H1 (cell line): ENCODE measurements around the gene SLC5A2. TPM values are rescaled to one million over a fixed set of nuclear protein-coding genes. Genes with fewer than 3 reads are reported as not detected.
A peak's percentile ranks its signal among the peaks of the same experiment; 100 is the strongest.

Experiments used
- CTCF ChIA-PET: fragments of 300-600 bp; sonication (Branson Sonifier 250); formaldehyde crosslinking; loops from one replicate; lab custom pipeline; 2021; ENCODE audit not compliant: partially characterized antibody; lab: Charles Lee
- POLR2A ChIA-PET: fragments of 300-600 bp; sonication (Branson Sonifier 250); formaldehyde crosslinking; loops from one replicate; lab custom pipeline; 2021; ENCODE audit warnings: inconsistent platforms; ENCODE audit not compliant: partially characterized antibody; lab: Charles Lee
- DNase-seq, 2 experiments: peaks; one replicate each; pipeline versions ENCODE4 v3.0.0 to v3.0.0-alpha.2; 2010 to 2022; ENCODE audit warnings: low spot score in 2 of 2, low read depth in 1 of 2, mixed read lengths in 1 of 2
- FAIRE-seq: peaks from 2 replicates; lab custom pipeline; 2011; peaks lifted over from hg19 to GRCh38; lab: Jason Lieb, UNC
- H2AFZ ChIP-seq: 2 replicates; pipeline ENCODE4 v1.8.1; 2012; ENCODE audit warnings: low read length, inconsistent platforms
- H2AK5ac ChIP-seq: 2 replicates; pipeline ENCODE4 v1.6.1; 2013; ENCODE audit warnings: low read depth, low read length
- H2BK120ac ChIP-seq: replicated peaks from 2 replicates; pipeline ENCODE3; 2013; ENCODE audit warnings: low read depth, low read length, inconsistent platforms
- H2BK12ac ChIP-seq: 2 replicates; pipeline ENCODE4 v1.6.1; 2013; ENCODE audit warnings: low read depth, low read length
- H2BK15ac ChIP-seq: 2 replicates; pipeline ENCODE4 v1.6.1; 2013; ENCODE audit warnings: low read length
- H2BK20ac ChIP-seq: 2 replicates; pipeline ENCODE4 v1.6.1; 2013; ENCODE audit warnings: low read length
- H2BK5ac ChIP-seq: 2 replicates; pipeline ENCODE4 v1.6.1; 2013; ENCODE audit warnings: low read depth, low read length
- H3K14ac ChIP-seq: 2 replicates; pipeline ENCODE4 v1.6.1; 2013; ENCODE audit warnings: inconsistent platforms; ENCODE audit not compliant: insufficient read length
- H3K18ac ChIP-seq: 2 replicates; pipeline ENCODE4 v1.6.1; 2013; ENCODE audit warnings: low read length; ENCODE audit errors: extremely low read depth
- H3K23ac ChIP-seq: 2 replicates; pipeline ENCODE4 v1.6.1; 2013; ENCODE audit warnings: inconsistent platforms; ENCODE audit not compliant: insufficient read length
- H3K23me2 ChIP-seq: 2 replicates; pipeline ENCODE4 v1.6.1; 2013; ENCODE audit warnings: low read depth, low read length
- H3K27ac ChIP-seq: 2 replicates; pipeline ENCODE4 v1.6.1; 2011; ENCODE audit warnings: low read depth, low read length, inconsistent platforms
- H3K27me3 ChIP-seq, 4 experiments: replicated peaks in 1 of 4; 1 replicate in 1 of 4; 2 replicates in 3 of 4; pipeline versions ENCODE4 v1.6.1 to v1.8.1; 2011 to 2013; ENCODE audit warnings: low read length in 3 of 4, mild to moderate bottlenecking in 3 of 4, inconsistent platforms in 2 of 4, mixed read lengths in 2 of 4, moderate library complexity in 1 of 4; ENCODE audit not compliant: control insufficient read depth in 3 of 4, insufficient read depth in 3 of 4; ENCODE audit errors: extremely low read depth in 1 of 4
- H3K36me3 ChIP-seq, 4 experiments: 2 replicates each; pipeline versions ENCODE4 v1.6.1 to v1.8.1; 2011 to 2013; ENCODE audit warnings: mild to moderate bottlenecking in 4 of 4, low read length in 3 of 4, moderate library complexity in 2 of 4, control low read depth in 1 of 4, inconsistent platforms in 1 of 4; ENCODE audit not compliant: insufficient read depth in 4 of 4, control insufficient read depth in 2 of 4
- H3K4ac ChIP-seq: replicated peaks from 2 replicates; pipeline ENCODE3; 2013; ENCODE audit warnings: low read length, low read depth, mixed read lengths, inconsistent platforms; ENCODE audit not compliant: insufficient read length
- H3K4me1 ChIP-seq, 4 experiments: replicated peaks in 1 of 4; 1 replicate in 1 of 4; 2 replicates in 3 of 4; pipeline versions ENCODE4 v1.6.1 to v1.8.1; 2011 to 2013; ENCODE audit warnings: low read length in 3 of 4, inconsistent platforms in 2 of 4, mixed read lengths in 1 of 4; ENCODE audit not compliant: insufficient read depth in 4 of 4, control insufficient read depth in 3 of 4
- H3K4me2 ChIP-seq, 2 experiments: 2 replicates each; pipeline versions ENCODE4 v1.6.1 to v1.8.1; 2011 to 2013; ENCODE audit warnings: low read depth in 2 of 2, low read length in 2 of 2, control low read depth in 1 of 2, inconsistent platforms in 1 of 2, mild to moderate bottlenecking in 1 of 2; ENCODE audit not compliant: insufficient read depth in 1 of 2
- H3K4me3 ChIP-seq, 4 experiments: fragments of 200-600, 300-600 bp in 1 of 4; sonication (generic), shearing (Covaris generic), sonication (Bioruptor Twin) in 1 of 4; 2 replicates each; pipeline versions ENCODE4 v1.5.1 to v1.8.1; 2011 to 2016; ENCODE audit warnings: low read length in 4 of 4, low read depth in 3 of 4, control low read depth in 2 of 4, inconsistent platforms in 2 of 4, mild to moderate bottlenecking in 2 of 4, mixed read lengths in 1 of 4, moderate library complexity in 1 of 4; ENCODE audit not compliant: insufficient read depth in 2 of 4; ENCODE audit errors: extremely low read depth in 1 of 4
- H3K56ac ChIP-seq: replicated peaks from 2 replicates; pipeline ENCODE3; 2013; ENCODE audit warnings: low read depth, mild to moderate bottlenecking, mixed read lengths, low read length, inconsistent platforms; ENCODE audit not compliant: insufficient read length
- H3K79me1 ChIP-seq: 2 replicates; pipeline ENCODE4 v1.6.1; 2013; ENCODE audit warnings: low read depth, low read length, control low read depth
- H3K79me2 ChIP-seq, 2 experiments: 2 replicates each; pipeline versions ENCODE4 v1.6.1 to v1.8.1; 2012 to 2013; ENCODE audit warnings: low read length in 2 of 2, mild to moderate bottlenecking in 2 of 2, inconsistent platforms in 1 of 2; ENCODE audit not compliant: insufficient read depth in 2 of 2, control insufficient read depth in 1 of 2
- H3K9ac ChIP-seq, 4 experiments: replicated peaks in 1 of 4; 1 replicate in 1 of 4; 2 replicates in 3 of 4; pipeline versions ENCODE4 v1.6.1 to v1.8.1; 2011 to 2013; ENCODE audit warnings: low read depth in 3 of 4, low read length in 3 of 4, control low read depth in 2 of 4, mild to moderate bottlenecking in 2 of 4, moderate library complexity in 2 of 4, inconsistent platforms in 1 of 4; ENCODE audit errors: extremely low read depth in 1 of 4
- H3K9me3 ChIP-seq, 2 experiments: 2 replicates each; pipeline versions ENCODE4 v1.6.1 to v1.8.1; 2012 to 2013; ENCODE audit warnings: mild to moderate bottlenecking in 2 of 2, moderate library complexity in 2 of 2, control low read depth in 1 of 2, inconsistent platforms in 1 of 2, low read depth in 1 of 2, low read length in 1 of 2, mixed read lengths in 1 of 2; ENCODE audit not compliant: insufficient read depth in 2 of 2
- H4K20me1 ChIP-seq, 2 experiments: replicated peaks in 1 of 2; 2 replicates each; pipeline versions ENCODE3 to v1.8.1; 2011 to 2013; ENCODE audit warnings: inconsistent platforms in 2 of 2, low read length in 2 of 2, mild to moderate bottlenecking in 1 of 2; ENCODE audit not compliant: insufficient read depth in 2 of 2, control insufficient read depth in 1 of 2
- H4K5ac ChIP-seq: 2 replicates; pipeline ENCODE4 v1.6.1; 2013; ENCODE audit warnings: low read length, low read depth, mixed read lengths, inconsistent platforms; ENCODE audit not compliant: insufficient read length
- H4K8ac ChIP-seq: 2 replicates; pipeline ENCODE4 v1.8.0; 2013; ENCODE audit warnings: mild to moderate bottlenecking, moderate library complexity, low read length, inconsistent platforms; ENCODE audit not compliant: insufficient read depth; ENCODE audit errors: extremely low read depth
- H4K91ac ChIP-seq: replicated peaks from 2 replicates; pipeline ENCODE3; 2013; ENCODE audit warnings: low read length, mixed read lengths, inconsistent platforms; ENCODE audit not compliant: insufficient read length
- ATF2 ChIP-seq: IDR thresholded peaks from 2 replicates; pipeline ENCODE4 v1.6.1; 2012; ENCODE audit warnings: low read length, inconsistent platforms
- BACH1 ChIP-seq: IDR thresholded peaks from 2 replicates; pipeline ENCODE4 v1.6.1; 2012; ENCODE audit warnings: low read length, improper control_type of control experiment
- BRCA1 ChIP-seq: IDR thresholded peaks from 2 replicates; pipeline ENCODE4 v1.6.1; 2012; ENCODE audit warnings: low read depth, low read length, improper control_type of control experiment
- FOSL1 ChIP-seq: IDR thresholded peaks from 2 replicates; pipeline ENCODE4 v1.6.1; 2011; ENCODE audit warnings: mild to moderate bottlenecking, low read depth, low read length, moderate library complexity; ENCODE audit not compliant: insufficient read depth
- KDM4A ChIP-seq: IDR thresholded peaks from one replicate; pipeline ENCODE4 v1.7.1; 2012; ENCODE audit warnings: low read depth, mild to moderate bottlenecking, moderate library complexity, low read length, inconsistent platforms; ENCODE audit not compliant: severe bottlenecking
- POU5F1 ChIP-seq: IDR thresholded peaks from 2 replicates; pipeline ENCODE4 v1.6.1; 2011; ENCODE audit warnings: low read depth, mild to moderate bottlenecking, low read length, moderate library complexity
- RFX5 ChIP-seq: IDR thresholded peaks from 2 replicates; pipeline ENCODE4 v1.6.1; 2011; ENCODE audit warnings: low read depth, low read length, improper control_type of control experiment, borderline replicate concordance
- RXRA ChIP-seq: IDR thresholded peaks from 2 replicates; pipeline ENCODE4 v1.6.1; 2011; ENCODE audit warnings: low read depth, mild to moderate bottlenecking, low read length, moderate library complexity; ENCODE audit not compliant: insufficient read depth
- SIN3A ChIP-seq, 2 experiments: IDR thresholded peaks in 1 of 2; conservative IDR thresholded peaks in 1 of 2; 2 replicates each; pipeline ENCODE4 v1.6.1; 2011 to 2012; ENCODE audit warnings: low read length in 2 of 2, improper control_type of control experiment in 1 of 2, low read depth in 1 of 2, mild to moderate bottlenecking in 1 of 2
- SRF ChIP-seq: IDR thresholded peaks from 2 replicates; pipeline ENCODE4 v1.6.1; 2011; ENCODE audit warnings: mild to moderate bottlenecking, low read depth, low read length, moderate library complexity
- WGBS, 2 experiments: shearing (Covaris generic) in 1 of 2; methylation state at CpG; one replicate each; pipeline versions ENCODE4 v1.1.6 to v1.1.7; 2013 to 2015; ENCODE audit warnings: low lambda C conversion rate in 2 of 2, mixed read lengths in 2 of 2, inconsistent platforms in 1 of 2, low coverage in 1 of 2, missing lambda C conversion rate in 1 of 2; ENCODE audit not compliant: insufficient replicate concordance in 2 of 2, insufficient coverage in 1 of 2, insufficient read length in 1 of 2; ENCODE audit errors: extremely low coverage in 1 of 2, missing lambda C conversion rate in 1 of 2; 5-methylcytosine and 5-hydroxymethylcytosine counted together
- polyA plus RNA-seq, 7 experiments: library from polyadenylated mRNA; depleted of rRNA in 3 of 7; stranded (reverse) in 5 of 7; unstranded in 2 of 7; fragments of >200 nt in 5 of 7; fragments of 200-250 nt in 2 of 7; gene quantifications; 1 replicate in 5 of 7; 2 replicates in 1 of 7; 4 replicates in 1 of 7; pipeline versions ENCODE4 v1.2.1 to v1.2.3, GENCODE V29; 2011 to 2013; ENCODE audit warnings: missing spikeins in 2 of 7, mixed read lengths in 2 of 7
- total RNA-seq: library from RNA; stranded (reverse); fragmentation: NEBNext Ultra II Directional; extraction: Animal tissue kit (Norgen Biotek cat#: 25700); gene quantifications from 2 replicates; pipeline ENCODE4 v1.2.1, GENCODE V29; 2021

SLC5A2 gene
- total and polyA plus RNA-seq, 2 of the 8 experiments (the other 6 are each of a cell fraction or from before 2014, with no cell fraction given), result 0.56 to 4.4 TPM

- CTCF ChIA-PET, result interaction anchor here (0.6 to 3.6 kb wide), 22 partner anchors 12 to 472 kb away, joined by 3 to 25 read pairs (median 4); partner anchors contain the start of genes AHSP, HSD3B7, PYDC1 and ZNF267
- H3K4me1 ChIP-seq, result peaks cover 8 to 31% (median 16%) of the 10 kb centered on the region in 4 experiments
- WGBS, 2 experiments, result 80% methylated on average over 17 of the region's 17 CpGs; no CpG with 5 or more reads in 1 of the 2 experiments
- no peak overlapping the region for H3K23ac ChIP-seq
- H3K27me3 ChIP-seq, result no peaks in the 10 kb centered on the region
- DNase-seq (peak in 1 of 2 experiments; percentile 73), FAIRE-seq (no peak)
- H3K36me3 ChIP-seq, result no peaks in the 10 kb centered on the region
- peaks cover 14 to 30% of the 10 kb centered on the region in 2 experiments for H4K20me1 ChIP-seq
- POLR2A ChIA-PET, result interaction anchor here (0.9 to 2.3 kb wide), 4 partner anchors 13 to 257 kb away, joined by 3 to 7 read pairs (median 4); partner anchors contain the start of genes RUSF1 and ZNF843
- no peak overlapping the region for H3K4me3 ChIP-seq
- peaks cover 8% of the 10 kb centered on the region for H3K79me1 ChIP-seq
- no peak overlapping the region for H2BK120ac ChIP-seq
- peak overlapping the region; percentile 40; the same call in 1 of the 2 replicates for H2BK12ac ChIP-seq
- H3K18ac ChIP-seq, result no peak overlapping the region
- H4K5ac ChIP-seq, result no peak overlapping the region
- no peak overlapping the region for H2AFZ ChIP-seq
- H2BK15ac ChIP-seq, result no peak overlapping the region
- no peak overlapping the region; the same call in 1 of the 2 replicates for H2BK5ac ChIP-seq
- no peak overlapping the region for H3K9ac ChIP-seq
- no peak overlapping the region for H4K8ac ChIP-seq
- H2AK5ac ChIP-seq, result 0 out of 2 replicates have a peak overlapping the region, but pooled peaks have one; percentile 25
- no peak overlapping the region for H3K56ac ChIP-seq
- H4K91ac ChIP-seq, result no peak overlapping the region
- peaks cover 11% of the 10 kb centered on the region; the same call in 1 of the 2 replicates for H3K23me2 ChIP-seq
- H3K27ac ChIP-seq, result no peak overlapping the region
- H3K4ac ChIP-seq, result no peak overlapping the region
- no peaks in the 10 kb centered on the region for H3K9me3 ChIP-seq
- H3K4me2 ChIP-seq, result peak overlapping the region in 1 of 2 experiments; percentile 34; a peak in 2 of 4 replicates
- no peak overlapping the region for H2BK20ac ChIP-seq
- no peak overlapping the region for H3K14ac ChIP-seq
- peaks cover 0 to 28% of the 10 kb centered on the region in 2 experiments; a peak in 2 of 4 replicates for H3K79me2 ChIP-seq
- TF ChIP-seq RFX5 (no peak), SIN3A (conservative IDR thresholded peaks at IDR 0.05 in 1 of 2, IDR thresholded peaks at IDR 0.05 in 1 of 2; ENCODE audit: low read depth in 1 of 2, low read length in 2 of 2) (no peak), ATF2 (no peak), BACH1 (peak; percentile 86), BRCA1 (no peak), FOSL1 (no peak), SRF (no peak), POU5F1 (no peak), KDM4A (no peak), RXRA (no peak)
These were observed 27.2 kb upstream of the SLC5A2 start for GRCh38 chr16:31455601-31456314.
